Measurements from ENCODE around the gene KLHDC9. TPM values are rescaled to one million over a fixed set of nuclear protein-coding genes. Genes with fewer than 3 reads are reported as not detected.
"Not testable (repeated sequence)": the region's sequence is repeated elsewhere in the genome, so short reads cannot be mapped to it uniquely, and the experiment has no call there.

Gene KLHDC9
- total RNA-seq, 1 donor from 2014 or later = 13.0 TPM

DNA sequence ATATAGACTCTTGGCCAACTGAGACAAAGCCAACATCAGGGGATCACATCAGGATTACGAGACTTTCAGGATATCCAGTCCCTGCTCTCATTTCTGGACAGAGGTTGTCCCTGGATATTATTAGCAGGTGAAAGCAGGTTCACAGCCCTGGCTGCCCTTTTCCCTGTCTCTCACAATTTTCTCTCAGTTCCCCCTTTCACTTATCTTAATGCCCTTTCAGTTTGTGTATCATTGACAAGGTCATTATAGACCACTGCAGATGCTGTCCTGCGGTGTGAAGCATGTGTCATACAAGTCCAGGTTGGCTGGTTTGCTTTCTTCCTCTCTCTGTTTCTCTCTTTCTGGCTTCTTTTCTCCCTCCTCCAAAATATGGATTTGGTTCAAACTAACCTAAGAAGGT lies 2.1 kb upstream of the KLHDC9 start:
- DNase-seq (ENCODE audit: low spot score) = no peak

- peak; percentile 41 for DNase-seq (ENCODE audit: low spot score)
These were observed 1.6 kb upstream of the KLHDC9 start for GRCh38 chr1:161096530-161096929.

- peak; percentile 39 for DNase-seq (ENCODE audit: low spot score)
These were observed 1.1 kb downstream of the KLHDC9 start for GRCh38 chr1:161099090-161099802.

- DNase-seq (ENCODE audit: low spot score) = no peak
These were observed 2.4 kb downstream of the KLHDC9 start for GRCh38 chr1:161100556-161100955.

DNA sequence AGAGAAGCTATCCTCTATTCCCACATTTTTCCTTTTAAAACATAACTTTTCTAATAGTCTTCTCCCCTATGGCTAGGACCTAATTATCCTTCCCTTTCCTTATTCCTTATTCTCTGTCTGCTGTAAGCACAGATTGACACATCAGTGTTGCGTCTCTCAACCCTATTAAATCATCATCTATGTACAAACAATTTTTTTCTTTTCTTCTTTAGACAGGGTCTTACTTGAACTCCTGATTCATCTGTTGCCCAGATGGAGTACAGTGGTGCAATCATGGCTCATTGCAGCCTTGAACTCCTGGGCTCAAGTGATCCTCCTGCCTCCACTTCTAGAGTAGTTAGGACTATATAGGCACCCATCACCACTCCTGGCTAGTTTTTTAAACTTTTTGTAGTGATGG lies 8.3 kb downstream of the KLHDC9 start:
- DNase-seq (ENCODE audit: low spot score) = no peak

- DNase-seq (ENCODE audit: low spot score) = no peak
These were observed 13.0 kb downstream of the KLHDC9 start for GRCh38 chr1:161111117-161111516.

DNA sequence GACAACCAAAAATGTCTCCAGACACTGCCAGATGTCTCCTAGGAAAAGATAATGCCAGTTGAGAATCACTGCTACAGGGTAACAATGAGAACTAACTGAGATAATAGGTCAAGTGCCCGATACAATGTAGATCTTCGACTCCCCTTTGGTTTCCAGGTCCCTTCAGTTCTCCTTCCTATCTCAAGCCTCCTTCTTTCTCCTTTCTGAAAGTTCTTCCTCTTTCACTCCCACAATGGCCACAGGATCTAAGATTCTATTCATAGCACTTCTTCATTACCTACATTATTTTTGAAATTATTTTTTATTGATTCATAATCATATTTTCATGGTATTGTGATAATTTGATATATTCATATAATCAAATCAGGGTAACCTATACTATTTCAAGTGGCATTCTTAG lies 13.4 kb downstream of the KLHDC9 start:
- no peak for DNase-seq (ENCODE audit: low spot score)

GRCh38 chr1:161113915-161114314 lies 15.8 kb downstream of the KLHDC9 start:
- DNase-seq (ENCODE audit: low spot score) = no peak

- no peak for DNase-seq (ENCODE audit: low spot score)
These were observed 16.4 kb downstream of the KLHDC9 start for GRCh38 chr1:161114556-161114955.

- no peak for DNase-seq (ENCODE audit: low spot score)
These were observed 17.1 kb downstream of the KLHDC9 start for GRCh38 chr1:161115132-161115711.

- DNase-seq (ENCODE audit: low spot score) = not testable (repeated sequence)
These were observed 17.8 kb downstream of the KLHDC9 start for GRCh38 chr1:161115961-161116360.

- peak; percentile 88 for DNase-seq (ENCODE audit: low spot score)
These were observed 19.8 kb downstream of the KLHDC9 start, which contains the start of the genes NIT1 and PFDN2 for GRCh38 chr1:161117759-161118581. TSS of gene NIT1 (plus strand) at chr1:161118105. CDS start at chr1:161118177, 72 bp downstream. TSS of gene PFDN2 (minus strand) at chr1:161118037. CDS start at chr1:161118026, 11 bp downstream.

DNA sequence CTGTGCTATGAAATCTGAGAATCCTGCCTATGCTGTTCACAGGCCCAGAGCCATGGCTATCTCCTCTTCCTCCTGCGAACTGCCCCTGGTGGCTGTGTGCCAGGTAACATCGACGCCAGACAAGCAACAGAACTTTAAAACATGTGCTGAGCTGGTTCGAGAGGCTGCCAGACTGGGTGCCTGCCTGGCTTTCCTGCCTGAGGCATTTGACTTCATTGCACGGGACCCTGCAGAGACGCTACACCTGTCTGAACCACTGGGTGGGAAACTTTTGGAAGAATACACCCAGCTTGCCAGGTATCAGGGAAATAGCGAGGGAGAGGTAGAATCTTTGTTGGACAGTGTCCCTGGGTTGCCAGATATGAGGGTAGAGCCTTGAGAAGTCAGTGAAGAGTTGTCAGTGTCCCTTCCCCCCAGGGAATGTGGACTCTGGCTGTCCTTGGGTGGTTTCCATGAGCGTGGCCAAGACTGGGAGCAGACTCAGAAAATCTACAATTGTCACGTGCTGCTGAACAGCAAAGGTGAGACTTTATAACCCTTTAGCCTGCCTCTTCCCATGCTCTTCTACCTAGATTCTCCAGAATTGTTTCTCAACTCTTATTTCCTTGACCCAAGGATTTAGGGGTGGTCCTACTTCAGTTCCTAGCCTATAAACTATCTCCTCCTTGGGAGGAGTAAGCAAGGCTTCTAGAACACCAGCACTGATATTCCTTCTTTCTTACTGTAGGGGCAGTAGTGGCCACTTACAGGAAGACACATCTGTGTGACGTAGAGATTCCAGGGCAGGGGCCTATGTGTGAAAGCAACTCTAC lies 21.1 kb downstream of the KLHDC9 start:
- no peak for DNase-seq (ENCODE audit: low spot score)

DNA sequence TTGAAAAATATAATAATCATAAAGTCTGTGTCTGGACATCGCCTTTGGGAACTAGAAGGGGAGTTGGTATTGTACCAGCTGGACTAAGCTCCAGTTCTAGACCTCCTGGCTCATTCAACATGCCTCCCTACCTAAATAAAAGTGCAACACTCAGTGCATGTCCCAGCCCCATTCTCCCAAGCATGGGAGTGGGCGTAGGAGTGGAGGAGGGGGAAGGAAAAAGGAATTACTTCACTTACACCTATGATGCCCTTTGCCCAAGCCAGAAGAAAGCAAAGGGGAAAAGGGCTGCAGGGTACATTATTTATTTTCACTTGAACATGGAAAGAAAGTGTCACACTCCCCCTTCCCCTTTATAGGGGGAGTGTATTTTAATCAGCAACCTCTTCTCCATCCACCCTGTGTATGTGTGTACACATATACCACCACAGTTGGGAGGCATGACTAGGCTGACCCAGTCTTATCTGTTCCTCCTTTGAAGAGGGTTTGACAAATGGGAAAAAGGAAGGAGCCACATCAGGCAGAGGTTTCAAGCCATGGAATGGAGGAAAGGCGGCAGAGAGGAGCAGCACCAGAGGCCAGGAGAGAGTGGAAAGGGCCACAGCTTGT lies 23.0 kb downstream of the KLHDC9 start:
- no peak for DNase-seq (ENCODE audit: low spot score)

DNA sequence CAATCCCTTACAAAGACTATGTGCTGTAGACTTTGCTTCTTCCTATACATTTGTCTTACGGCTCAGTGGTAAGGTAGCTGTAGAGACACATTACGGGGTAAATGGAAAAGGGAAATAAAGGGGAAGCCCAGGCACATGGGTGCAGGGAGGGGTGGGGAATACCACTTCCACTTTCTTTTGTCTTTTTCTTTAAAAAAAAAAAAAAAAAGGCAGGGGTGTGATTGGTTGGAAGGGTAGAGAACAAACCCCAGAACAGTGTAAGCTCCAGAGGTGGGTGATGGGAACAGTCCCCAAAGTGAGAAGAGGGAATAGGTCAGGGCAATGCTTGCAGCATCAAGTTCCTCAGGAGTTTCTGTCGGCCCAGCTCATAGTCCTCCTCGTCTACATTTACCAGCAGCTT lies 23.7 kb downstream of the KLHDC9 start:
- no peak for DNase-seq (ENCODE audit: low spot score)

- DNase-seq (ENCODE audit: low spot score) = no peak
These were observed 24.8 kb downstream of the KLHDC9 start for GRCh38 chr1:161122967-161123366.

DNA sequence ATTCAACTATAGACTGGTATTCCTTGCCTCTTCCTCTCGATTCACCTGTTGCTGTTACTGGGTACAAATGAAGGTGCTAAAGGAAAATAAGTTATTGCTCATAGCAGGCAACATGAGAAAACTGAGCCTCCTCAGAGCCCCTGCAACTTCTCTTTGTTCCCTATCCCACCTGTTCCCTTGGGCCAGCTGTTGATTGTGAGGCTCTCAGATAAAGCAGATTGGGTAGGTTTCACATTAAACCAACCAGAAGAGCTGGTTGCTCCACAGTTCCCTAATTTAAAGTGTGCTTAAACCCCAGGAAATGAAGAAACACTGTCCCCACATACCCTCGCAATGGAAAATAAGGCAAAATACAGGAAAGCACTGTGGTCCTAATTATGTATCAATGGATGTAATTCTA lies 29.5 kb downstream of the KLHDC9 start:
- no peak for DNase-seq (ENCODE audit: low spot score)

GRCh38 chr1:161128591-161129420 lies 30.6 kb downstream of the KLHDC9 start:
- no peak for DNase-seq (ENCODE audit: low spot score)

GRCh38 chr1:161130266-161130665 lies 32.1 kb downstream of the KLHDC9 start:
- no peak for DNase-seq (ENCODE audit: low spot score)
